ENCODE data around the gene GALT.

Gene GALT

GRCh38 chr9:34664281-34665066, 18.0 kb downstream of the GALT start:
- H3K9ac ChIP-seq (ENCODE audit: low read depth, low read length), result no peak overlapping the region
- no peaks in the 10 kb centered on the region for H4K20me1 ChIP-seq (ENCODE audit: insufficient read depth, low read length)
- TF ChIP-seq CTCF (IDR thresholded peaks at IDR 0.05; ENCODE audit: borderline replicate concordance, extremely low read depth, low read length, poor library complexity, severe bottlenecking), result peak; percentile 74
- no peak for TF ChIP-seq EZH2 (IDR thresholded peaks at IDR 0.05; ENCODE audit: borderline replicate concordance, low read depth, low read length, severe bottlenecking)
- H3K79me2 ChIP-seq (ENCODE audit: insufficient read depth, low read length), result no peaks in the 10 kb centered on the region
- peak; percentile 50 for DNase-seq
- H3K4me3 ChIP-seq (ENCODE audit: low read depth in 1 of 2, low read length in 2 of 2), result no peak overlapping the region
- H3K4me1 ChIP-seq (ENCODE audit: insufficient read depth, low read length), result peaks cover 21% of the 10 kb centered on the region
- no peak overlapping the region for H3K4me2 ChIP-seq (ENCODE audit: insufficient read depth, low read length)
- H2AFZ ChIP-seq (ENCODE audit: low read depth, low read length), result no peak overlapping the region
- H3K9me3 ChIP-seq (ENCODE audit: insufficient read depth, low read length, severe bottlenecking), result no peaks in the 10 kb centered on the region
- peak; percentile 73 for ATAC-seq (ENCODE audit: insufficient read depth, low read depth)
- peaks cover 3% of the 10 kb centered on the region for H3K27me3 ChIP-seq (ENCODE audit: insufficient read depth, low read length, poor library complexity)
- H3K27ac ChIP-seq (ENCODE audit: low read length), result no peak overlapping the region
- no peaks in the 10 kb centered on the region for H3K36me3 ChIP-seq (ENCODE audit: insufficient read depth, low read length)

- H3K27ac ChIP-seq (ENCODE audit: low read length), result no peak overlapping the region
- DNase-seq (no peak), ATAC-seq (ENCODE audit: insufficient read depth, low read depth) (no peak)
- no peaks in the 10 kb centered on the region for H3K9me3 ChIP-seq (ENCODE audit: insufficient read depth, low read length, severe bottlenecking)
- no peaks in the 10 kb centered on the region for H3K36me3 ChIP-seq (ENCODE audit: insufficient read depth, low read length)
- H3K9ac ChIP-seq (ENCODE audit: low read depth, low read length), result no peak overlapping the region
- no peak overlapping the region for H3K4me2 ChIP-seq (ENCODE audit: insufficient read depth, low read length)
- peaks cover 21% of the 10 kb centered on the region for H3K4me1 ChIP-seq (ENCODE audit: insufficient read depth, low read length)
- no peaks in the 10 kb centered on the region for H4K20me1 ChIP-seq (ENCODE audit: insufficient read depth, low read length)
- no peak overlapping the region for H2AFZ ChIP-seq (ENCODE audit: low read depth, low read length)
- TF ChIP-seq EZH2 (IDR thresholded peaks at IDR 0.05; ENCODE audit: borderline replicate concordance, low read depth, low read length, severe bottlenecking) (no peak), CTCF (IDR thresholded peaks at IDR 0.05; ENCODE audit: borderline replicate concordance, extremely low read depth, low read length, poor library complexity, severe bottlenecking) (no peak)
- no peak overlapping the region for H3K4me3 ChIP-seq (ENCODE audit: low read depth in 1 of 2, low read length in 2 of 2)
- H3K79me2 ChIP-seq (ENCODE audit: insufficient read depth, low read length), result no peaks in the 10 kb centered on the region
- H3K27me3 ChIP-seq (ENCODE audit: insufficient read depth, low read length, poor library complexity), result peaks cover 3% of the 10 kb centered on the region
These were observed 18.5 kb downstream of the GALT start for GRCh38 chr9:34665067-34665380.

GRCh38 chr9:34665381-34666250, 19.1 kb downstream of the GALT start:
- Histone ChIP-seq H3K79me2 (ENCODE audit: insufficient read depth, low read length) (no peaks in the 10 kb centered on the region), H3K9me3 (ENCODE audit: insufficient read depth, low read length, severe bottlenecking) (no peaks in the 10 kb centered on the region), H3K4me3 (ENCODE audit: low read depth in 1 of 2, low read length in 2 of 2) (no peak overlapping the region), H3K27me3 (ENCODE audit: insufficient read depth, low read length, poor library complexity) (peaks cover 6% of the 10 kb centered on the region), H3K4me1 (ENCODE audit: insufficient read depth, low read length) (peaks cover 21% of the 10 kb centered on the region), H3K36me3 (ENCODE audit: insufficient read depth, low read length) (no peaks in the 10 kb centered on the region), H3K27ac (ENCODE audit: low read length) (no peak overlapping the region), H3K4me2 (ENCODE audit: insufficient read depth, low read length) (no peak overlapping the region), H4K20me1 (ENCODE audit: insufficient read depth, low read length) (no peaks in the 10 kb centered on the region), H3K9ac (ENCODE audit: low read depth, low read length) (no peak overlapping the region), H2AFZ (ENCODE audit: low read depth, low read length) (no peak overlapping the region)
- ATAC-seq (ENCODE audit: insufficient read depth, low read depth), result no peak
- TF ChIP-seq CTCF (IDR thresholded peaks at IDR 0.05; ENCODE audit: borderline replicate concordance, extremely low read depth, low read length, poor library complexity, severe bottlenecking), result no peak
- no peak for TF ChIP-seq EZH2 (IDR thresholded peaks at IDR 0.05; ENCODE audit: borderline replicate concordance, low read depth, low read length, severe bottlenecking)
- no peak for DNase-seq

All from DND-41 (cell line).